ENCODE results near the gene OR8K1.

OR8K1 gene

DNA sequence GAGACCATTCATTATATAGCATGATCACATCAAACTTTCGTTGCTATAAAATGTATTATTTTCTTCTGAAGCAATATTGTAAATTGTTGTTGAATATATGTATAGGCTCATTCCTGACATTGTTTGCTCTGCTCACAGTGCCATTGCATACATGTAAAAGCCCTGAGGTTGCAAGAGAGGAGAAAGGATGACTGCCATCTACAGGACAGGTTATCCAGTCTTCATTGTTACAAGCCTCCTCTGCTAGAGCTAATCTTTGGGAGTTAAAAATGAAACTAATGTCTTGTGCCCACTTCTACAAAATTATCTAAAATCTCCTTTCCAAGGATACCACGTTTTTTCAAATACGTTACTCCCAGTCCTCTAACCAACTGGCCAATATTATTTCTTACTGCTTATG, 50.2 kb downstream of the OR8K1 start:
- H3K27ac ChIP-seq (ENCODE audit: low read length), result no peak overlapping the region
- no peaks in the 10 kb centered on the region for H3K27me3 ChIP-seq (ENCODE audit: insufficient read depth, low read length, poor library complexity)
- H3K79me2 ChIP-seq (ENCODE audit: insufficient read depth, low read length), result no peaks in the 10 kb centered on the region
- no peak overlapping the region for H3K4me2 ChIP-seq (ENCODE audit: insufficient read depth, low read length)
- H3K9ac ChIP-seq (ENCODE audit: low read depth, low read length), result no peak overlapping the region
- H3K4me3 ChIP-seq (ENCODE audit: low read depth in 1 of 2, low read length in 2 of 2), result no peak overlapping the region
- no peak for DNase-seq
- H4K20me1 ChIP-seq (ENCODE audit: insufficient read depth, low read length), result no peaks in the 10 kb centered on the region
- TF ChIP-seq EZH2 (IDR thresholded peaks at IDR 0.05; ENCODE audit: borderline replicate concordance, low read depth, low read length, severe bottlenecking), result no peak
- TF ChIP-seq, protein P1, sequence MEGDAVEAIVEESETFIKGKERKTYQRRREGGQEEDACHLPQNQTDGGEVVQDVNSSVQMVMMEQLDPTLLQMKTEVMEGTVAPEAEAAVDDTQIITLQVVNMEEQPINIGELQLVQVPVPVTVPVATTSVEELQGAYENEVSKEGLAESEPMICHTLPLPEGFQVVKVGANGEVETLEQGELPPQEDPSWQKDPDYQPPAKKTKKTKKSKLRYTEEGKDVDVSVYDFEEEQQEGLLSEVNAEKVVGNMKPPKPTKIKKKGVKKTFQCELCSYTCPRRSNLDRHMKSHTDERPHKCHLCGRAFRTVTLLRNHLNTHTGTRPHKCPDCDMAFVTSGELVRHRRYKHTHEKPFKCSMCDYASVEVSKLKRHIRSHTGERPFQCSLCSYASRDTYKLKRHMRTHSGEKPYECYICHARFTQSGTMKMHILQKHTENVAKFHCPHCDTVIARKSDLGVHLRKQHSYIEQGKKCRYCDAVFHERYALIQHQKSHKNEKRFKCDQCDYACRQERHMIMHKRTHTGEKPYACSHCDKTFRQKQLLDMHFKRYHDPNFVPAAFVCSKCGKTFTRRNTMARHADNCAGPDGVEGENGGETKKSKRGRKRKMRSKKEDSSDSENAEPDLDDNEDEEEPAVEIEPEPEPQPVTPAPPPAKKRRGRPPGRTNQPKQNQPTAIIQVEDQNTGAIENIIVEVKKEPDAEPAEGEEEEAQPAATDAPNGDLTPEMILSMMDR (IDR thresholded peaks at IDR 0.05; ENCODE audit: borderline replicate concordance, extremely low read depth, low read length, poor library complexity, severe bottlenecking), result peak; percentile 15
- H3K36me3 ChIP-seq (ENCODE audit: insufficient read depth, low read length), result no peaks in the 10 kb centered on the region
- ATAC-seq (ENCODE audit: insufficient read depth, low read depth), result no peak
- H3K4me1 ChIP-seq (ENCODE audit: insufficient read depth, low read length), result no peaks in the 10 kb centered on the region
- H3K9me3 ChIP-seq (ENCODE audit: insufficient read depth, low read length, severe bottlenecking), result no peaks in the 10 kb centered on the region
- no peak overlapping the region for H2AFZ ChIP-seq (ENCODE audit: low read depth, low read length)
